IMR-90 (cell line): ENCODE results near the gene LRP11. TPM values are rescaled to one million over a fixed set of nuclear protein-coding genes. Genes with fewer than 3 reads are reported as not detected.
A peak's percentile ranks its signal among the peaks of the same experiment; 100 is the strongest.

ENCODE experiments used
- ATAC-seq: fragments of 200-7000 bp; cut with Tn5 transposase; 2 replicates; pipeline ENCODE4 v1.9.1; 2020; ENCODE audit warnings: low read depth, mild to moderate bottlenecking, moderate library complexity
- BruUV-seq: library from RNA; stranded (reverse); fragments of 400-500 nt; replicated peaks from 2 replicates; lab custom pipeline; 2021; lab: Mats Ljungman, UMichigan
- CTCF ChIA-PET: fragments of 300-600 bp; formaldehyde crosslinking; extraction: SDS; loops from one replicate; lab custom pipeline; 2021; ENCODE audit warnings: antibody characterized with exemption; lab: Yijun Ruan, JAX
- POLR2A ChIA-PET: fragments of 300-600 bp; sonication (Branson Sonifier 250); formaldehyde crosslinking; loops from one replicate; lab custom pipeline; 2022; ENCODE audit warnings: antibody characterized with exemption; ENCODE audit not compliant: unreplicated experiment; lab: Charles Lee
- DNase-seq: peaks from one replicate; pipeline ENCODE4 v3.0.0; 2013
- H2AFZ ChIP-seq: replicated peaks from 2 replicates; pipeline ENCODE3; 2013; ENCODE audit warnings: low read length, mild to moderate bottlenecking; ENCODE audit not compliant: poor library complexity
- H2AK5ac ChIP-seq: 2 replicates; pipeline ENCODE4 v1.6.1; 2013; ENCODE audit warnings: low read depth, low read length, inconsistent platforms
- H2AK9ac ChIP-seq: replicated peaks from 2 replicates; pipeline ENCODE3; 2013; ENCODE audit warnings: mild to moderate bottlenecking, low read depth, low read length, moderate library complexity; ENCODE audit not compliant: poor library complexity
- H2BK120ac ChIP-seq: 2 replicates; pipeline ENCODE4 v1.6.1; 2013; ENCODE audit warnings: low read depth, low read length, inconsistent platforms
- H2BK15ac ChIP-seq: 3 replicates; pipeline ENCODE4 v1.6.1; 2013; ENCODE audit warnings: low read depth, low read length, inconsistent platforms
- H2BK20ac ChIP-seq: 2 replicates; pipeline ENCODE4 v1.6.1; 2013; ENCODE audit warnings: low read depth, mild to moderate bottlenecking, inconsistent platforms, low read length, moderate library complexity
- H2BK5ac ChIP-seq: 2 replicates; pipeline ENCODE4 v1.6.1; 2013; ENCODE audit warnings: mild to moderate bottlenecking, low read depth, low read length, inconsistent platforms; ENCODE audit not compliant: poor library complexity, severe bottlenecking
- H3K14ac ChIP-seq: replicated peaks from 2 replicates; pipeline ENCODE4 v1.6.1; 2013; ENCODE audit warnings: low read depth, low read length, inconsistent platforms
- H3K18ac ChIP-seq: 2 replicates; pipeline ENCODE4 v1.6.1; 2013; ENCODE audit warnings: low read depth, low read length, control low read depth
- H3K23ac ChIP-seq: 2 replicates; pipeline ENCODE4 v1.6.1; 2013; ENCODE audit warnings: low read depth, low read length, inconsistent platforms
- H3K27ac ChIP-seq: 2 replicates; pipeline ENCODE4 v1.5.1; 2013; ENCODE audit warnings: mild to moderate bottlenecking, control low read depth, low read length; ENCODE audit not compliant: insufficient read depth
- H3K27me3 ChIP-seq: 2 replicates; pipeline ENCODE4 v1.6.1; 2013; ENCODE audit warnings: low read length; ENCODE audit not compliant: control insufficient read depth, insufficient read depth
- H3K36me3 ChIP-seq: 2 replicates; pipeline ENCODE4 v1.6.1; 2013; ENCODE audit warnings: low read length, mixed read lengths; ENCODE audit not compliant: control insufficient read depth, insufficient read depth
- H3K4ac ChIP-seq: 2 replicates; pipeline ENCODE4 v1.6.1; 2013; ENCODE audit warnings: low read depth, low read length, inconsistent platforms
- H3K4me1 ChIP-seq: 2 replicates; pipeline ENCODE4 v1.6.1; 2013; ENCODE audit warnings: low read length, mixed read lengths; ENCODE audit not compliant: control insufficient read depth, insufficient read depth
- H3K4me2 ChIP-seq: 2 replicates; pipeline ENCODE4 v1.6.1; 2013; ENCODE audit warnings: low read depth, mild to moderate bottlenecking, control low read depth, low read length, moderate library complexity
- H3K4me3 ChIP-seq: 2 replicates; pipeline ENCODE4 v1.5.1; 2013; ENCODE audit warnings: low read depth, mild to moderate bottlenecking, control low read depth, low read length, moderate library complexity; ENCODE audit not compliant: insufficient read depth
- H3K56ac ChIP-seq: 2 replicates; pipeline ENCODE4 v1.6.1; 2013; ENCODE audit warnings: low read length, inconsistent platforms; ENCODE audit not compliant: insufficient read depth; ENCODE audit errors: extremely low read depth
- H3K79me1 ChIP-seq, 2 experiments: 2 replicates each; pipeline ENCODE4 v1.6.1; 2013; ENCODE audit warnings: low read length in 2 of 2, inconsistent platforms in 1 of 2, low read depth in 1 of 2
- H3K9ac ChIP-seq: 2 replicates; pipeline ENCODE4 v1.6.1; 2013; ENCODE audit warnings: low read depth, low read length, control low read depth
- H3K9me1 ChIP-seq: 2 replicates; pipeline ENCODE4 v1.6.1; 2013; ENCODE audit warnings: low read length, inconsistent platforms; ENCODE audit not compliant: insufficient read depth
- H3K9me3 ChIP-seq: 2 replicates; pipeline ENCODE4 v1.6.1; 2013; ENCODE audit warnings: low read length; ENCODE audit not compliant: control insufficient read depth, insufficient read depth
- H4K20me1 ChIP-seq: 2 replicates; pipeline ENCODE4 v1.6.1; 2013; ENCODE audit warnings: low read length, inconsistent platforms; ENCODE audit not compliant: insufficient read depth
- H4K5ac ChIP-seq: 2 replicates; pipeline ENCODE4 v1.6.1; 2013; ENCODE audit warnings: mild to moderate bottlenecking, low read depth, low read length, control low read depth
- H4K8ac ChIP-seq, 2 experiments: 2 replicates each; pipeline ENCODE4 v1.6.1; 2013; ENCODE audit warnings: low read depth in 2 of 2, low read length in 2 of 2, control low read depth in 1 of 2, inconsistent platforms in 1 of 2
- H4K91ac ChIP-seq: 2 replicates; pipeline ENCODE4 v1.6.1; 2013; ENCODE audit warnings: low read depth, low read length, inconsistent platforms; ENCODE audit not compliant: insufficient read depth
- BHLHE40 ChIP-seq: fragments of 150-350 bp; IDR thresholded peaks from 2 replicates; pipeline ENCODE4 v1.6.1; 2016; ENCODE audit warnings: mild to moderate bottlenecking, low read depth, low read length
- CEBPB ChIP-seq: IDR thresholded peaks from 2 replicates; pipeline ENCODE4 v1.6.1; 2012; ENCODE audit warnings: low read depth, low read length, improper control_type of control experiment
- CHD1 ChIP-seq: IDR thresholded peaks from 2 replicates; pipeline ENCODE4 v1.6.1; 2012; ENCODE audit warnings: low read depth, low read length, improper control_type of control experiment
- ELK1 ChIP-seq: fragments of 150-350 bp; IDR thresholded peaks from 2 replicates; pipeline ENCODE4 v1.6.1; 2016; ENCODE audit warnings: low read depth, mild to moderate bottlenecking, low read length, moderate library complexity, borderline replicate concordance
- FOS ChIP-seq: fragments of 150-350 bp; IDR thresholded peaks from 2 replicates; pipeline ENCODE4 v1.6.1; 2016; ENCODE audit warnings: low read depth, low read length
- MAFK ChIP-seq: IDR thresholded peaks from 2 replicates; pipeline ENCODE4 v1.6.1; 2012; ENCODE audit warnings: low read depth, low read length, improper control_type of control experiment
- MAZ ChIP-seq: IDR thresholded peaks from 2 replicates; pipeline ENCODE4 v1.6.1; 2012; ENCODE audit warnings: low read depth, mild to moderate bottlenecking, low read length, improper control_type of control experiment, moderate library complexity, borderline replicate concordance
- MXI1 ChIP-seq: IDR thresholded peaks from 2 replicates; pipeline ENCODE4 v1.6.1; 2012; ENCODE audit warnings: low read depth, mild to moderate bottlenecking, low read length, moderate library complexity, borderline replicate concordance
- NFE2L2 ChIP-seq: fragments of 150-350 bp; IDR thresholded peaks from 2 replicates; pipeline ENCODE4 v1.6.1; 2016; ENCODE audit warnings: low read depth, mild to moderate bottlenecking, low read length
- POLR2A ChIP-seq: IDR thresholded peaks from 2 replicates; pipeline ENCODE4 v1.6.1; 2012; ENCODE audit warnings: mild to moderate bottlenecking, low read depth, low read length
- RAD21 ChIP-seq: IDR thresholded peaks from 2 replicates; pipeline ENCODE4 v1.6.1; 2012; ENCODE audit warnings: low read length, improper control_type of control experiment
- RCOR1 ChIP-seq: IDR thresholded peaks from 2 replicates; pipeline ENCODE4 v1.6.1; 2012; ENCODE audit warnings: mild to moderate bottlenecking, low read length, improper control_type of control experiment; ENCODE audit not compliant: insufficient replicate concordance
- RFX5 ChIP-seq: IDR thresholded peaks from 2 replicates; pipeline ENCODE4 v1.8.0; 2012; ENCODE audit warnings: low read depth, mild to moderate bottlenecking, low read length, moderate library complexity
- SMC3 ChIP-seq: fragments of 150-350 bp; IDR thresholded peaks from 2 replicates; pipeline ENCODE4 v1.6.1; 2016; ENCODE audit warnings: low read depth, mild to moderate bottlenecking, antibody characterized with exemption, low read length, moderate library complexity
- USF2 ChIP-seq: fragments of 150-350 bp; IDR thresholded peaks from 2 replicates; pipeline ENCODE4 v1.6.1; 2017; ENCODE audit warnings: mild to moderate bottlenecking, antibody characterized with exemption, low read length, low read depth
- WGBS, 2 experiments: methylation state at CpG; one replicate each; pipeline versions ENCODE4 v1.1.5 to v1.1.7; 2013; ENCODE audit warnings: missing lambda C conversion rate in 2 of 2; ENCODE audit not compliant: insufficient read length in 1 of 2; ENCODE audit errors: extremely low coverage in 2 of 2; 5-methylcytosine and 5-hydroxymethylcytosine counted together
- dilution Hi-C: fragments of 300-500 bp; cut with HindIII; formaldehyde crosslinking; loops from one replicate; pipeline ENCODE4 v1.14.3; 2018; ENCODE audit warnings: low sequenced_read_pairs; ENCODE audit not compliant: unreplicated experiment
- in situ Hi-C: fragments of 300-500 bp; cut with MboI; formaldehyde crosslinking; loops from 3 replicates; pipeline ENCODE4 v1.14.3; 2019; ENCODE audit warnings: low sequenced_read_pairs, inconsistent platforms, mixed read lengths
- intact Hi-C: fragments of 100-400 bp; cut with micrococcal nuclease; formaldehyde crosslinking; loops from 2 replicates; pipeline ENCODE4 v1.10.0; 2022
- polyA plus RNA-seq, 3 experiments: library from polyadenylated mRNA; depleted of rRNA; stranded (reverse); fragments of >200 nt; gene quantifications; 2 replicates each; pipeline ENCODE4 v1.2.3, GENCODE V29; 2012; ENCODE audit warnings: low replicate concordance in 1 of 3
- total RNA-seq: library from RNA; depleted of rRNA; stranded (reverse); fragments of >200 nt; gene quantifications from 2 replicates; pipeline ENCODE4 v1.2.3, GENCODE V29; 2012
- TF ChIP-seq, protein P1 (sequence below): conservative IDR thresholded peaks from 2 replicates; pipeline ENCODE4 v1.5.1; 2012; ENCODE audit warnings: mild to moderate bottlenecking, low read depth, low read length, improper control_type of control experiment

LRP11 gene
- total and polyA plus RNA-seq, 2 of the 4 experiments (the other 2 are of a cell fraction): 48.8 to 63.8 TPM

DNA sequence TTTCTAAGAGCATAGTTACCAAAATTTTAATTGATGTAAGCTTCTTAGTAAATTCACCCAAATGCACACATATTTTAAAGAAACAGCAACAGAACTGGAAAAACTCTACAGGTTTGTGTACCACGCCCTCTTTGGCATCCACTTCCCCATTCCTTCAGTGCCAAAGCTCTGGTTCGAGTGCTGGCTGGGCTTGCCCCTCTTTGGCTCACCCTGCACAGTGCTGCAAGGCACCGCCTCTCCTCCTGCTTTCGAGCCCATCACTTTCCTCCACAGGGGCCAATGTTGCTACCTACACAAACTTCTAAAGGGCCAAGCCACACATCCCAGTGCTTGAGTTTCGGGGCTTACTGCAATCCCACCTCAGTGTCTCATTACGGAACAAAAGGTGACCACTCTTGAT is 9.6 kb downstream of the LRP11 start:
- Histone ChIP-seq H3K56ac (peak overlapping the region; percentile 93), H3K27ac (peak overlapping the region; percentile 97), H2BK5ac (peak overlapping the region; percentile 98), H3K9me1 (peaks cover 23% of the 10 kb centered on the region), H3K4me3 (no peak overlapping the region), H3K4me2 (peak overlapping the region; percentile 82), H3K23ac (peak overlapping the region; percentile 89), H4K91ac (peak overlapping the region; percentile 98), H2BK20ac (peak overlapping the region; percentile 98), H3K18ac (peak overlapping the region; percentile 85), H3K9me3 (no peaks in the 10 kb centered on the region), H3K4me1 (peaks cover 23% of the 10 kb centered on the region), H3K9ac (peak overlapping the region; percentile 41), H2BK15ac (peak overlapping the region; percentile 98), H3K27me3 (no peaks in the 10 kb centered on the region), H3K14ac (peak overlapping the region; percentile 91), H2AK5ac (peak overlapping the region; percentile 98), H4K20me1 (peaks cover 2% of the 10 kb centered on the region; the same call in 1 of the 2 replicates), H3K36me3 (peaks cover 4% of the 10 kb centered on the region), H3K4ac (peak overlapping the region; percentile 98), H2AFZ (peak overlapping the region; percentile 46), H3K79me1 (peaks cover 14 to 60% of the 10 kb centered on the region in 2 experiments), H4K5ac (peak overlapping the region; percentile 86), H4K8ac (peak overlapping the region; percentile 73 to 74), H2BK120ac (peak overlapping the region; percentile 99), H2AK9ac (peak overlapping the region; percentile 92)
- CTCF ChIA-PET: interaction anchor here (0.7 kb wide), 1 partner anchor 11 kb away, joined by 3 read pairs; no protein-coding TSS in a partner anchor
- intact Hi-C loops (no loop called here), dilution Hi-C loops (no loop called here), in situ Hi-C loops (no loop called here)
- ATAC-seq (peak; percentile 16), DNase-seq (no peak)
- TF ChIP-seq BHLHE40: no peak
- TF ChIP-seq ELK1: no peak
- no peak for TF ChIP-seq MAFK
- TF ChIP-seq FOS: no peak
- TF ChIP-seq RCOR1: no peak
- no peak for TF ChIP-seq POLR2A
- TF ChIP-seq SMC3: no peak
- TF ChIP-seq, protein P1, sequence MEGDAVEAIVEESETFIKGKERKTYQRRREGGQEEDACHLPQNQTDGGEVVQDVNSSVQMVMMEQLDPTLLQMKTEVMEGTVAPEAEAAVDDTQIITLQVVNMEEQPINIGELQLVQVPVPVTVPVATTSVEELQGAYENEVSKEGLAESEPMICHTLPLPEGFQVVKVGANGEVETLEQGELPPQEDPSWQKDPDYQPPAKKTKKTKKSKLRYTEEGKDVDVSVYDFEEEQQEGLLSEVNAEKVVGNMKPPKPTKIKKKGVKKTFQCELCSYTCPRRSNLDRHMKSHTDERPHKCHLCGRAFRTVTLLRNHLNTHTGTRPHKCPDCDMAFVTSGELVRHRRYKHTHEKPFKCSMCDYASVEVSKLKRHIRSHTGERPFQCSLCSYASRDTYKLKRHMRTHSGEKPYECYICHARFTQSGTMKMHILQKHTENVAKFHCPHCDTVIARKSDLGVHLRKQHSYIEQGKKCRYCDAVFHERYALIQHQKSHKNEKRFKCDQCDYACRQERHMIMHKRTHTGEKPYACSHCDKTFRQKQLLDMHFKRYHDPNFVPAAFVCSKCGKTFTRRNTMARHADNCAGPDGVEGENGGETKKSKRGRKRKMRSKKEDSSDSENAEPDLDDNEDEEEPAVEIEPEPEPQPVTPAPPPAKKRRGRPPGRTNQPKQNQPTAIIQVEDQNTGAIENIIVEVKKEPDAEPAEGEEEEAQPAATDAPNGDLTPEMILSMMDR: no peak
- TF ChIP-seq RFX5: no peak
- TF ChIP-seq RAD21: no peak
- no peak for TF ChIP-seq NFE2L2
- TF ChIP-seq CEBPB: no peak
- TF ChIP-seq MAZ: no peak
- TF ChIP-seq MXI1: no peak
- no peak for TF ChIP-seq USF2
- TF ChIP-seq CHD1: no peak
- POLR2A ChIA-PET: no interaction called here
- BruUV-seq: no TSS peak
- 46% methylated on average over 2 of the region's 6 CpGs; no CpG with 5 or more reads in 1 of the 2 experiments for WGBS, 2 experiments
